HG02571 (cell line): ENCODE results near the gene FKTN.
"Not testable (repeated sequence)": the region's sequence is repeated elsewhere in the genome, so short reads cannot be mapped to it uniquely, and the experiment has no call there.

Experiments
- ATAC-seq: cut with Tn5 transposase; IDR thresholded peaks from one replicate; pipeline ENCODE4 v1.9.1; 2021; ENCODE audit warnings: mild to moderate bottlenecking, moderate library complexity; ENCODE audit not compliant: unreplicated experiment

The FKTN gene

GRCh38 chr9:105557804-105558610, at the start of gene FKTN:
FKTN (plus strand) TSS chr9:105558131; CDS start chr9:105575033, 16,902 bp downstream.
- peak; percentile 94 for ATAC-seq

- no peak for ATAC-seq
Observed at GRCh38 chr9:105508530-105508929, 49.4 kb upstream of the FKTN start.

GRCh38 chr9:105510024-105510423, 47.9 kb upstream of the FKTN start:
- ATAC-seq: peak; percentile 51

- no peak for ATAC-seq
Observed at GRCh38 chr9:105511446-105511845, 46.5 kb upstream of the FKTN start.

- no peak for ATAC-seq
Observed at GRCh38 chr9:105515811-105516413, 42.0 kb upstream of the FKTN start.

GRCh38 chr9:105519710-105520369, 38.1 kb upstream of the FKTN start:
- ATAC-seq: not testable (repeated sequence)

- not testable (repeated sequence) for ATAC-seq
Observed at GRCh38 chr9:105520992-105521391, 36.9 kb upstream of the FKTN start.

GRCh38 chr9:105522618-105523385, 35.1 kb upstream of the FKTN start:
- ATAC-seq: peak; percentile 91

GRCh38 chr9:105531530-105531929, 26.4 kb upstream of the FKTN start:
- ATAC-seq: no peak

- ATAC-seq: peak; percentile 52
Observed at GRCh38 chr9:105535920-105536668, 21.8 kb upstream of the FKTN start.

- ATAC-seq: no peak
Observed at GRCh38 chr9:105539452-105539851, 18.5 kb upstream of the FKTN start.

GRCh38 chr9:105541838-105542237, 16.1 kb upstream of the FKTN start:
- ATAC-seq: peak; percentile 99

GRCh38 chr9:105554042-105554441, 3.9 kb upstream of the FKTN start:
- no peak for ATAC-seq

GRCh38 chr9:105572455-105572854, 14.5 kb downstream of the FKTN start:
- no peak for ATAC-seq

- ATAC-seq: not testable (repeated sequence)
Observed at GRCh38 chr9:105579952-105580351, 22.0 kb downstream of the FKTN start.

- ATAC-seq: not testable (repeated sequence)
Observed at GRCh38 chr9:105581550-105581949, 23.6 kb downstream of the FKTN start.

GRCh38 chr9:105593145-105593544, 35.2 kb downstream of the FKTN start:
- ATAC-seq: no peak

GRCh38 chr9:105608721-105609598, 51.0 kb downstream of the FKTN start:
- no peak for ATAC-seq

- no peak for ATAC-seq
Observed at GRCh38 chr9:105621001-105621400, 63.1 kb downstream of the FKTN start.
